ENCODE data around the gene MAGI1. TPM values are rescaled to one million over a fixed set of nuclear protein-coding genes. Genes with fewer than 3 reads are reported as not detected.

MAGI1 gene
- total RNA-seq, 2 donors from 2014 or later, result 38.6 to 45.1 TPM

DNA sequence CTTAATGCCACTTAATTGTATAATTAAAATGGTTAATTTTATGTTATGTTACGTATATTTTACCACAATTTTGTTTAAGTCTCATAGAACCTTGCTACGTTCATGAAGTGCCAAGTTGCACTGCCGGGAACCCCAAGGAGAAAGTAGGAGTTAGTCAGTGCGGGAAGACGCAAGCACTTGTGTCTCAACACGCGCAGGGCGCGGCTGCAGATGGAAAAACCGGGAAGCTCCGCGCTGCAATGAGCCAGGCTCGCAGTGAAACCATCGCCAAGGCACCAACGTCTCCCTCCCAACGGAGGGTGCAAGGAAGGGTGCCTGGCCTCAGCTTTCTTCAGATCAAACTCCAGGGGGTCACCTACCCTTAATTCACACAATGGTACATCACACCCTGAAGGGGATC lies 21.6 kb downstream of the MAGI1 start:
- Histone ChIP-seq H3K27me3 (ENCODE audit: control insufficient read depth, insufficient read depth, low read length, poor library complexity, severe bottlenecking) (no peaks in the 10 kb centered on the region), H3K4me1 (ENCODE audit: control insufficient read depth, insufficient read depth, low read length) (peaks cover 5% of the 10 kb centered on the region), H3K27ac (ENCODE audit: low read depth, low read length) (no peak overlapping the region), H3K9ac (ENCODE audit: extremely low read depth, low read length, poor library complexity, severe bottlenecking) (no peak overlapping the region), H3K36me3 (ENCODE audit: control insufficient read depth, insufficient read depth, low read length) (no peaks in the 10 kb centered on the region), H3K9me3 (ENCODE audit: control insufficient read depth, low read length) (no peaks in the 10 kb centered on the region), H3K4me3 (ENCODE audit: low read length) (no peak overlapping the region)
- Mint-ChIP-seq H3K4me1 (peaks cover 26% of the 10 kb centered on the region), H3K27me3 (ENCODE audit: insufficient read depth) (no peaks in the 10 kb centered on the region), H3K27ac (no peak overlapping the region), H3K4me3 (no peak overlapping the region), H3K9me3 (no peaks in the 10 kb centered on the region), H3K36me3 (ENCODE audit: low read depth) (no peaks in the 10 kb centered on the region)
- WGBS, 2 experiments (ENCODE audit: insufficient coverage in 1 of 2, insufficient read length in 1 of 2), result 89 to 91% methylated on average over 15 to 16 of the region's 16 CpGs
- TF ChIP-seq, protein P1, sequence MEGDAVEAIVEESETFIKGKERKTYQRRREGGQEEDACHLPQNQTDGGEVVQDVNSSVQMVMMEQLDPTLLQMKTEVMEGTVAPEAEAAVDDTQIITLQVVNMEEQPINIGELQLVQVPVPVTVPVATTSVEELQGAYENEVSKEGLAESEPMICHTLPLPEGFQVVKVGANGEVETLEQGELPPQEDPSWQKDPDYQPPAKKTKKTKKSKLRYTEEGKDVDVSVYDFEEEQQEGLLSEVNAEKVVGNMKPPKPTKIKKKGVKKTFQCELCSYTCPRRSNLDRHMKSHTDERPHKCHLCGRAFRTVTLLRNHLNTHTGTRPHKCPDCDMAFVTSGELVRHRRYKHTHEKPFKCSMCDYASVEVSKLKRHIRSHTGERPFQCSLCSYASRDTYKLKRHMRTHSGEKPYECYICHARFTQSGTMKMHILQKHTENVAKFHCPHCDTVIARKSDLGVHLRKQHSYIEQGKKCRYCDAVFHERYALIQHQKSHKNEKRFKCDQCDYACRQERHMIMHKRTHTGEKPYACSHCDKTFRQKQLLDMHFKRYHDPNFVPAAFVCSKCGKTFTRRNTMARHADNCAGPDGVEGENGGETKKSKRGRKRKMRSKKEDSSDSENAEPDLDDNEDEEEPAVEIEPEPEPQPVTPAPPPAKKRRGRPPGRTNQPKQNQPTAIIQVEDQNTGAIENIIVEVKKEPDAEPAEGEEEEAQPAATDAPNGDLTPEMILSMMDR (conservative IDR thresholded peaks at IDR 0.05), result no peak
- no peak for DNase-seq

DNA sequence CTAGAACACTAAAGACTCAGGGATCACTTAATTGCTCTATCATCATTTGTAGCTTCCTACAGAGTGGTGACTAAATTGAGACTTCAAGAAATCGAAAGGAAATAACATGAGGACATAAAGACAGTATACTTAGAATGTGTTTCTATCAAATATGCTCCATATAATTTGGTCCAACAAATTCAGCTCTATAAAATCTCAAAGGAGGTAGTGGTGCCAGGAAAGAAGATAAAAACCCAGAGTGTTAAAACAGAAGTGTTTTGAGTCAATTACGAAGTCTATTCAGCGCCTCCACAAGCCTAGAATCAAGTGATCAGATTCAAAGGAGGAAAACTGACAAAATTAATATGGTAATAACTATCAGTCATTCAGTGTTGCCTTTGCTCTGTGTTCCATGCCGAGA lies 22.9 kb downstream of the MAGI1 start:
- H3K4me1 Mint-ChIP-seq, result peaks cover 35% of the 10 kb centered on the region
- TF ChIP-seq, protein P1 (conservative IDR thresholded peaks at IDR 0.05), result no peak

DNA sequence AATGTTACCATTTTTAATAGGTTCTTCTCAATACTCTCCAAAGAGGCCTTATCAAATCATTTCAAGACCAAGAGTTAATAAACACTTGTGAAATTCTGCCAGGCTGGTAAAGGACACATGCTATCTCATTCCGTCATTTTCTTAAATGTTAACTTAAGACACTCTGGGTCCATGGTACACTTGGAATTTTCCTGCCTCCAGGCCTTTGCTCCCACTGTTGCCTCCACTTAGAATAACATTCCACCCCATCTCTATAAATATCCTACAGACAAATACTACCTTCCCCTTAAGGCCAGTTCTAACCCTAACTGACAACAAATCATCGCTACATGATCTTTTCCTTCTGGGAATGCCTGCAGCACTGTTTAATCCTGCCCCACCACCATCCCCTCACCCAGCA lies 24.1 kb downstream of the MAGI1 start:
- no peak overlapping the region for H3K4me3 Mint-ChIP-seq
- H3K4me1 ChIP-seq (ENCODE audit: control insufficient read depth, insufficient read depth, low read length), result peaks cover 5% of the 10 kb centered on the region
- H3K4me3 ChIP-seq (ENCODE audit: low read length), result no peak overlapping the region
- no peaks in the 10 kb centered on the region for H3K9me3 ChIP-seq (ENCODE audit: control insufficient read depth, low read length)
- peaks cover 39% of the 10 kb centered on the region for H3K4me1 Mint-ChIP-seq
- TF ChIP-seq, protein P1 (conservative IDR thresholded peaks at IDR 0.05), result no peak
- DNase-seq, result no peak
- H3K27ac ChIP-seq (ENCODE audit: low read depth, low read length), result no peak overlapping the region
- WGBS, 2 experiments (ENCODE audit: insufficient coverage in 1 of 2, insufficient read length in 1 of 2), result 97 to 100% methylated on average over 1 of the region's 2 CpGs
- no peaks in the 10 kb centered on the region for H3K9me3 Mint-ChIP-seq
- H3K27ac Mint-ChIP-seq, result no peak overlapping the region
- H3K36me3 Mint-ChIP-seq (ENCODE audit: low read depth), result no peaks in the 10 kb centered on the region
- no peak overlapping the region for H3K9ac ChIP-seq (ENCODE audit: extremely low read depth, low read length, poor library complexity, severe bottlenecking)
- no peaks in the 10 kb centered on the region for H3K27me3 ChIP-seq (ENCODE audit: control insufficient read depth, insufficient read depth, low read length, poor library complexity, severe bottlenecking)
- no peaks in the 10 kb centered on the region for H3K27me3 Mint-ChIP-seq (ENCODE audit: insufficient read depth)
- no peaks in the 10 kb centered on the region for H3K36me3 ChIP-seq (ENCODE audit: control insufficient read depth, insufficient read depth, low read length)

More for the DNA sequence above, 22.9 kb downstream of the MAGI1 start:
- Histone ChIP-seq H3K4me1 (ENCODE audit: control insufficient read depth, insufficient read depth, low read length) (peaks cover 5% of the 10 kb centered on the region), H3K27ac (ENCODE audit: low read depth, low read length) (no peak overlapping the region), H3K9me3 (ENCODE audit: control insufficient read depth, low read length) (no peaks in the 10 kb centered on the region), H3K36me3 (ENCODE audit: control insufficient read depth, insufficient read depth, low read length) (no peaks in the 10 kb centered on the region), H3K4me3 (ENCODE audit: low read length) (no peak overlapping the region), H3K27me3 (ENCODE audit: control insufficient read depth, insufficient read depth, low read length, poor library complexity, severe bottlenecking) (no peaks in the 10 kb centered on the region), H3K9ac (ENCODE audit: extremely low read depth, low read length, poor library complexity, severe bottlenecking) (no peak overlapping the region)
- H3K27me3 Mint-ChIP-seq (ENCODE audit: insufficient read depth), result no peaks in the 10 kb centered on the region
- H3K27ac Mint-ChIP-seq, result no peak overlapping the region
- no peak overlapping the region for H3K4me3 Mint-ChIP-seq
- H3K9me3 Mint-ChIP-seq, result no peaks in the 10 kb centered on the region
- 88 to 94% methylated on average over 3 to 4 of the region's 4 CpGs for WGBS, 2 experiments (ENCODE audit: insufficient coverage in 1 of 2, insufficient read length in 1 of 2)
- DNase-seq, result no peak
- no peaks in the 10 kb centered on the region for H3K36me3 Mint-ChIP-seq (ENCODE audit: low read depth)
